Left renal cortex interstitium (tissue), 4 donors: ENCODE measurements around the gene PALM3. TPM values are rescaled to one million over a fixed set of nuclear protein-coding genes. Genes with fewer than 3 reads are reported as not detected.

Source experiments
- DNase-seq, 4 donors: peaks; one replicate each; pipeline ENCODE4 v3.0.0-alpha.2; 2013; ENCODE audit warnings: low read depth in 4 of 4, low spot score in 2 of 4, missing footprints in 1 of 4
- polyA plus RNA-seq, 4 donors: library from polyadenylated mRNA; unstranded; fragments of 120-200 nt; gene quantifications; one replicate each; pipeline ENCODE4 v1.2.1, GENCODE V29; 2013; ENCODE audit not compliant: insufficient read length in 4 of 4

Gene PALM3, protein sequence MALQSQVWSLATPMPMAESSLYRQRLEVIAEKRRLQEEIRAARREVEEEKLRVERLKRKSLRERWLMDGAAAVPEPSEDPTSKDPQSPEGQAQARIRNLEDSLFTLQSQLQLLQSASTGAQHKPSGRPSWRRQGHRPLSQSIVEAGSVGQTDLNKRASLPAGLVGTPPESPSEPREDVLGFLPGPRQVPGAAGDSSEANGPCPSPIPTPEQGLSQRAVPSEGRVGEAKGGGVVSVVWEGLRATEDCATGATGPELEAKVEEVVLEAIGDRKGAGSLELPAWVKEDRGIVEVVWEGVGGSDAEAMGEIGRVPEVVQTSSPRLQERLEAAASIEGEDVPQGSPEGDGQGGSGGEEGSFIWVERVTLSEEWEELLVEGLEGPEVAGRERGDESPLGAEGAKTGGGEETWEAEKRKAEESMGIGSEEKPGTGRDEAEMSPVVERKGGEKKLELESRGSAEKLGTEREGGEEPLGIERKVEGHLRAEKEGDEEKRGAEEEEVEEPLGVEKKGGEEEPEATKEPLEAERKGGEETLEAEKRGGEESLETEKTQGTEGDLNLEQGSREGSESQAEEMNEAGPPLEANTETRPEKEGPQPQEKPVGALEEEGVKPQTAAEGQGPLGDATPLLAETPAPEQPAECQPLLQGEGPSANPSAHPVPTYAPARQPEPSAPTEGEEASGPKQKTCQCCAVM
- 10 to 100 TPM; 18.7 to 36.9 (median 26.6) TPM for polyA plus RNA-seq

DNA sequence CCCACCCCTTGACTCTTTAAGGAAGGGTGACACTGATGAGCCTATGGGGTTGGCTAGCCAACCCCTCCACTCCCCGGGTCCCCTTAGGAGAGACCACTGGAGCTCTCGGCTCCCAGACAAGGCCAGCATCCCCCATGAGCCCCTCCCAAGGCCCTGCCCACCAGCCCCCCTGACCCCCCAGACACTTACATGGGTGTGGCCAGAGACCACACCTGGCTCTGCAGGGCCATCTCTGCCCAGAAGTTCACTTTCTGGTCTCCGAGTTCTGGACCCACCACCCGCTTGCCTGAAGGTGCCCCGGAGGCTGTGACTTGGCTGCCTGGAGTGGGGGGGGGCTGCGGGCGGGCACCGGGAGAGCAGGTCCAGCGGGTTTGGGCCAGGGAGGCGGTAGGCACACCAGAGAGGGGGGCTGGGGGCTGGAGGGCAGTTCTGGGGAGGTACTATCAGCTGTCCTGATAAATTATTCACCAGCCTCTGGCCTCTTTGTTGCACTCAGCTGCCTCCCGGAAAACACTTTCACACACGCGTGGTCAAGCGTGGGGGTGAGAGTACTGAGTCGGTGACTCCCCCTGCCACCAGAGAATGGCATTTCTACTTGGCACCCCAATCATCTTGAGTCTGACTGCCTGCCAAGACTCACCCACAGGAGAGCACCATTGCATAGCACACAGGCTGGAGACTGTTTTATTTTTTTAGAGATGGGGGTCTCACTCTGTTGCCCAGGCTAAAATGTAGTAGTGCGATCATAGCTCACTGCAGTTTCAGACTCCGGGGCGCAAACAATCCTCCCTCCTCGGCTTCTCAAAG lies at the start of gene PALM3:
Gene PALM3 (minus strand): TSS at position 326 of the 807 bp plus-strand sequence. CDS start 96 bp downstream, at position 230.
- no peak for DNase-seq

DNA sequence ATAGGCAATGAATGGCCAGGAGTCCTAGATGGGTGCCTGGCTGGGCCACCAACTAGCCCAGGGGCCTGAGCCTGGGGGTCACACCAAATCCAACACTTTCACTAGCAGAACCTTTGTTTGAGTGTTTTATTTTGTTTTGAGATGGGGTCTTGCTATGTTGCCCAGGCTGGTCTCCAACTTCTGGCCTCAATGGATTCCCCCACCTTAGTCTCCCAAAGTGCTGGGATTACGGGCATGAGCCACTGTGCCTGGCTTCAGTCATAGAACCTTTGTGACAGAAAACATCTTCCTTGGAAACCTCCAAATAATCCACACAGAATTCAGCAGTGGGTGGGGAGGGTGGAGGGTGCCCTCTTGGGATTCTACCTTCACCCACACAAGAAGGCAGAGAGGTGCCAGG lies 49.6 kb upstream of the PALM3 start:
- DNase-seq: no peak

DNA sequence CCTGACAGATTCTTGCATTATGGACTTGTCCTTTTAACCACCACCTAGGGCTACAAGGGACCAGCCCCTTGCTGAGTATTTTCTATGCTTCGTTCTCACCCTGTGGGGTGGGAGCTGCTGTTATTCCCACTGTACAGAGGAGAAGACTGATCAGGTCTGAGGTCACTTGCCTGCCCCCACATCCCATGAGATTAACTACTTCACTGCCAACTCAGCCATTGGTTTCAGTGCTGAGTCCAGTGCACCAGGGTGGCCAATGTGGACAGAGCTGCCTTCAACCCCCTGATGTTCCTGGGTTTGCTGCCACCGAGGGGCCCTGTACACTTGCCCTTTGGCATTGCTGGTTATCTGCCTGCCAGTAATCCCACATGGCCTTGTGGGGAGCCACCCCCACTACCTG lies 48.8 kb upstream of the PALM3 start:
- no peak for DNase-seq

DNA sequence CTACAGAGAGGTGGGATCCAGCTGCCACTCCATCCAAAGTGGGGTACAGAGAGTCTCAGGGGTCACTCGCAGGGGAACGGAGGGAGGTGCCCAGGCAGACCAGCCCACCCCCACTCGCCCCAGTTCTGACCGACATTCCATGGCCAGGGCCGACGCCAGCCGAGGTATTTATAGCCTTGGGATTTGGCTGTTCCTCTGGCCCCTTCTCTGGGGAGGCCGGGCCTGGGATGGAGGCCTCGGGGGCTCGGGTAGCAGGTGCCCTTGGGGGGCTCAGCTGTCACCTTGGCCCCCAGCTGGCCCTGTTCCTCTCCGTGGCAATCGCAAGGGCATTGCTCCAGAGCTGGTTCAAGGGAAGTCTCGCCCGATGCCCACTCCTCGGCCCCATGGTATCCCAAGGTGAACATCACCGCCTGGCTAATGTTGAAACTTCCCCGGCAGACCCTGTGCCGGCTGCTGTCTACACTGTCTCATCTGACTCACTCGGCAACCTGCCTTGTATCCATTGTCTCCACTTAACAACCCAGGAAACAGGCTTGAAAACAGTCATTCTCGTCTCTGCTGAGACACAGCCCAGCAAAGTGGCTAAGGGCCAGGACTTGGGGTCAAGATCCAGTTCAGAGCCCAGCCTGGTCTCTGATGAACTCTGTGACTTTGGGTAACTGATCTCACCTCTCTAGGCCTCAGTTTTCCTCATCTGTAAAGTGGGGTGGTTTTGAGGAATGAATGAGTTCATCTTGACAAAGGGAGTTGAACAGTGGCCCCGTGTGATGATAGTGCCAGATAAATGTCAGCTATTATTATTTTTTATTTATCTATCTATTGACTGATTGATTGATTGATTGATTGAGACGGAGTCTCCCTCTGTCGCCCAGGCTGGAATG lies 45.9 kb upstream of the PALM3 start:
- DNase-seq: no peak

DNA sequence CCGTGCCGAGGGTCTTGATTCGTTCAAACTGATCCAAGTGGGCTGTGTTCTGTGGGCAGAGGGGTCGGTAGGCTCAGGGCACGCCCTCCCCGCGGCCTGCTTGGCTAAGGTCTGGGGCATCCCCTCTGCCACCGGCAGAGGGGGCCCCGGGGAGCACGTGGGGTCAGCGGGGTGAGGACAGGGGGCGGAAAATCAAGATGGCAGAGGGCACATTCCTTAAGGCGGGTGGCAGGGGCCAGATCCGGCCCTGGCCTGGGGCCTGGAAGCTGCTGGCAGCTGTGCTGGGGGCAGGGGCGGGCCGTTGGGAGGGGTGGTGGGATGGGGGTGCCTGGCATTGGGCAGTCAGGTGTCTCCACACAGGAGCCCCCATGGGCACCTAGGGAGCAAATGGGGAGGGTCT lies 45.0 kb upstream of the PALM3 start:
- no peak for DNase-seq

DNA sequence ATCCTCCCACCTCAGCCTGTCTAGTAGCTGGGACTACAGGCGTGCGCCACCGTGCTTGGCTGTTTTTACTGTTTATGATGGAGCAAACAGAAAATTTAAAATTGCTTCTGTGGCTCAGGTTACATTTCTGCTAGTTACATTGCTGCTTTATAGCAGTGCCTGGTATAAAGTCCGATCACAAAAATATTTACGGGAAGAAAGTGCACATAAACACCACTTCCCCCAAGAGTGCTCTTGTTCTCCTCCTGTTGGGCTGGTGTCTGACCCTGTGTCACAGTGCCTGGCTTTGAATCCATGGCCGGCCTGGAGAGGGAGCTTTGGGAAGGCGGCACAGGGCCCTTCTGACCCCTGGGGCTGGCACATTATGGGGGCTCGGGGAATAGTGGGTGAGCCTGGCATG lies 43.8 kb upstream of the PALM3 start:
- no peak for DNase-seq

DNA sequence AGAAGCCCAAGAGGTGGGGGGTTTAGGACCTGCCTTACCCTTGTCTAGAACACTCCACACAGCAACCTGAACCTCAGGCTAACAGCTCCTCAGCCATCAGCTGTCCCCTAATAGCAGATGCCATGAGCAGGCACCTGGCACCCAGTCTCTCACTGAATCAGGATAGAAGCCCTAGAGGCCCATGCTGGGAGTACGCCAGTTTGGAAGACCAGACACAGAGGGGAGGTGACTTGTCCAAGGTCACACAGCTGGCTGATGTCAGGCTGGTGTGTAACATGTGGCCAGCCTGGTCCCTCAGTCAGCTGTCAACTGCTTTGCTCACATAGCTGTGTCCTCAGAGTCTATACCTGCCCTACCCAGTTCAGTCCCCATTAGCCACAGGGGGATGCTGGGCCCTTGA lies 41.4 kb upstream of the PALM3 start:
- no peak for DNase-seq

DNA sequence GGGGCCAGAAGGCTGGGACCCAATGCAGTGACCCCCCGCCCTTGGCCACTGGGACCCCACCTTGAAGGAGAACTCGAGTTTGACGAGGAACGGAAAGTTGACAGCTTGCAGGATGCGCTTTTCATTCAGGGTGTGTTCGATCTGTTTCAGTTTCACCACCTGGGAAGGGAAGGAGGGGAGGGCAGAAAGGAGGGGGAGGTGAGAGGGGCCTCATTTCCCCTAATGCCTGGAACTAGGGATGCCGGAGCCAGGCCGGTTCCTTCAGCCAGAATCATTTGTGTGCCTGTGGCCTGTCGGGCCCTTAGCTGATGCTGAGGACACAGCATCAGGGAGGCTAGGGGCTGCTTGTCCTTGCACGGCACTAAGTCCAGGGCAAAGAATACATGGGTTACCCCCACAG lies 40.9 kb upstream of the PALM3 start:
- no peak for DNase-seq

DNA sequence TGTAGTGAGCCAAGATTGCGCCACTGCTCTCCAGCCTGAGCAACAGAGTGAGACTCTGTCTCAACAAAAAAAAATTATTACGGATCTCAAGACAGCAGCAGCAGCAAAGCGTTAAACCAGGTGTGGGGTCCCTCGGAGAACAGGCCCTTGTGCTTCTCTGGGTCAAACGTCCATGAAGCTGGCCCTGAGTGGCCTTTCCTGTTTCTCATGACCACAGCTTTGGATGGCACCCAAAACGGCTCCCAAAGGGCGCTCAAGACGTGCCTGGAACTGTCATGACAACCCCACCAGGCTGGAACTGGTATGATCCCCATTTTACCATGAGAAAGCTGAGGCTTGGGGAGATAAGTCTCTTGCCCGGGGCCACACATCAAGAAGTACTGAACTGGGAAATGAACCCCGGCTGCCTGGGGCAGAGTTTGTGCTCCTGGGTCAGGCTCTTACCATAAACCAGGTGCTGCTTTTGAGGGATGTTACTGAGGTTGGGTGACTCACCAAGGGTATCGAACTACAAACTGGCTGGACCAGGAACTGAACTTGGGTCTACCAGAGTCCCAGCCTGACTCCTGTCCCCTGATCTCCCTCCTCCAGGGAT lies 40.3 kb upstream of the PALM3 start:
- DNase-seq: no peak

DNA sequence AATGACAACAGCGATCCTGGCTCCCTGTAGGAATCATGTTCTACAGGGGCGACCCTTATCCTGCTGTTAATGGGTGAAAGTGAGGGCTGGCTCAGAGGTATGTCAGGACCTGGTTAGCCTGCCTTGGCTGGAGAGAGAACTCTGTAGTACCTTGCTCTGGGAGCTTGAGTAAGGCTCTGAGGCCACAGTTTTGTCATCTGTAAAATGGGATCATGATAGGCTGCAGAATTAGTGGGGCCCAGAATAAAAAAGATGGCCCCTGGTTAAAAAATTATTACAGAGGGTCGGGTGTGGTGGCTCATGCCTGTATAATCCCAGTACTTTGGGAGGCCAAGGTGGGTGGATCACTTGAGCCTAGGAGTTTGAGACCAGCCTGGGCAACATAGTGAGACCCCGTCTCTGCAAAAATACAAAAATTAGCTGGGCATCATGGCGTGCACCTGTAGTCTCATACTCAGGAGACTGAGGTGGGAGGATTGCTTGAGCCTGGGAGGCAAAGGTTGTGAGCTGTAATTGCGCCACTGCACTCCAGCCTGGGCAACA lies 39.2 kb upstream of the PALM3 start:
- DNase-seq: no peak

DNA sequence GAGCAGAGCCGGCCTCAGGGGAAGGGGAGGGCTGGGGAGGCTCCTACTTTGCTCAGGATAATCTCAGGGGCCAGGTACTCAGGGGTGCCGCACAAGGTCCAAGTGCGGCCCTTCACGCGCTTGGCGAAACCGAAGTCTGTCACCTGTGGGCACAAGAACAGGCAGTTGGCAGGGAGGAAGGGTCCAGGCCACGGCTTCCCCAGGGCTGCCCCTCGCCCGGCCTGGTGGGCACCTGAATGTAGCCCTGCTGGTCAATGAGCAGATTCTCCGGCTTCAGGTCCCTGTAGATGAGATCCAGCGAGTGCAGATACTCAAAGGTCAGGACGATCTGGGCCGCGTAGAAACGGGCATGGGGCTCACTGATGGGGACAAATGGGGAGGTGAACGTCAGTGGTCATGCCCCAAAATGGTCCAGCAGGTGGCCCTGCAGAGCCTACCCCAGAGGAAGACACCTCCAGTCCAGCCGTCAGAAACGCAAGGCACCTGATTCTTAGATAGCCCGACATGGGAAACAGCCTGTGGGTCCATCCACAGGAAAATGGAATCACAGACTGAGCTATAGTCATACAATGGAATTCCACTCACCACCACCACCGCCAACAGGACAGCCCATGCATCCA lies 35.8 kb upstream of the PALM3 start:
- no peak for DNase-seq

DNA sequence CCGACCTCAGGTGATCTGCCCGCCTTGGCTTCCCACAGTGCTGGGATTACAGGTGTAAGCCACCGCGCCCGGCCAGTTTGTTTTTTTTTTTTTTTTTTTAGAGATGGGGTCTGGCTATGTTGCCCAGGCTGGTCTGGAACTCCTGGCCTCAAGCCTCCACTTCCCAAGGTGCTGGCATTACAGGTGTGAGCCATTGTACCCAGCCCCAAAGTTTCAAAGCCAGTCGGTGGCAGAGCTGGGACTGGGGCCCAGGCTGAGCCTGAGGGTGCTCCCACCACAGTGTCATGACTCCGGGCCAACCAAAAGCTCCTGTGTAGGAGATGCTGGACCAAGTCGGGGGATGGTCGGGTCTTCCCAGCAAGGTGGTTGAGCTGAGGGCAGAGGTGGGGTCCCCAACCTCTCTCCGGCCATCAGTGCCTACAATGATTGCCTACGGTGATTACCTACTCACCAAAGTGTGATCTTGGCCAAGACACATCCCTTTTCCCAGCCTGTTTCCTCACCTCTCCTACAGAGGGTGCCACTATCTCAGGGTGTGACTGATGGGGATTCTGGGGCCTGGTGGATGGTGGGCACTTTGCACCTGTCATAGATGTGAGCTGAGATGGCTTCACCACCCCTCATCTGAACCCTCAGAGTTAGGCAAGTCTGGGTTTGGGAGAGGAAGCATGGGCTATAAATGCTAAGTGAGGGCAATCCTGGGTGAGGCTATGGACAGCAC lies 34.6 kb upstream of the PALM3 start:
- no peak for DNase-seq

DNA sequence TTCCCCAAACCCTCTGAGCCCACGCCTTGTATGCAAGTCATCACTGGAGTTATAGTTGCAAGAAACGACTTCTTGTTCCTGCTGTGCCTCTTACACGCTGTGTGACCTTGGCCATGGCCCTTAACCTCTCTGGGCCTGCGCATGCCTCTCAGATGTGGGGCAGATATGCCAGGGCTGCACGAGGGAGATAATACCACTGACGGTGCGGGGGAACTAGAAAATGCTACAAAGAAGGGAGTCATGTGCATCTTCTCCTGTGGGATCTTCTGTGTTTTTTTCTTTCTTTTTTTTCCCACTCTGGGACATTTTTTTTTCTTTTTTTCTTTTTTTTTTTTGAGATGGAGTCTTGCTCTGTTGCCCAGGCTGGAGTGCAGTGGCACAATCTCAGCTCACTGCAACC lies 33.0 kb upstream of the PALM3 start:
- DNase-seq: no peak

DNA sequence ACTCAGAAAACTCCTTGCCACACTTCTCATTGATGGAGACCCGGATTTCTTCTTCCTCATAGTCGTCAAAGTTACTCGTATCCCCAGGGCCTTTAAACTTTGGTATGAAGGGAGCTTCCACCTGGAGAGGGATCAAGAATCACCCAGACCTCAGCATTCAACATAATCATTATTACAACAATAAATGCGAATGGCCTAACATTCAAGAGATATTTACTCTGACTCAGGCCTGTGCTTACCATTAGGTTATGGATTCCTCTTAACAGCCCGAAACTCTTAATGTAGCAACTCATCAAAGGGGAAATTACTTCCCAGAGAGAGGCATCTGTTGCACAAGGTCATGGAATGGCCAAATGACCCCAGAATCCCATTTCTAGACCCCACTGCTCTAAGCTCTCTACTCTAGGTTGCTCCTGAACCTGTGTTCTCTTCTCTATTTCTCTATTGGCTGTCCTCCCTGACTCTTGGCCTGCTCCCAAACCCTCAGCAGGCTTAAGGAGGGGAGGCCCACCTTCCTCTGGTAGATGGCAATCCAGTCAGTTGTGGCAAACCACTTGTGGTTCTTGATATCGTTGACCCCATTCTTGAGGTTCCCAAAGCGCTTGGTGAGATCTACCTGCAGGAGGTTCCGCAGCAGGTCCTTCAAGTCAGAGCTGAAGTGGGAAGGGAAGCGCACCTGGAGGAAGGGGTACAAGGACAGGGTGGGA lies 31.4 kb upstream of the PALM3 start:
- no peak for DNase-seq

DNA sequence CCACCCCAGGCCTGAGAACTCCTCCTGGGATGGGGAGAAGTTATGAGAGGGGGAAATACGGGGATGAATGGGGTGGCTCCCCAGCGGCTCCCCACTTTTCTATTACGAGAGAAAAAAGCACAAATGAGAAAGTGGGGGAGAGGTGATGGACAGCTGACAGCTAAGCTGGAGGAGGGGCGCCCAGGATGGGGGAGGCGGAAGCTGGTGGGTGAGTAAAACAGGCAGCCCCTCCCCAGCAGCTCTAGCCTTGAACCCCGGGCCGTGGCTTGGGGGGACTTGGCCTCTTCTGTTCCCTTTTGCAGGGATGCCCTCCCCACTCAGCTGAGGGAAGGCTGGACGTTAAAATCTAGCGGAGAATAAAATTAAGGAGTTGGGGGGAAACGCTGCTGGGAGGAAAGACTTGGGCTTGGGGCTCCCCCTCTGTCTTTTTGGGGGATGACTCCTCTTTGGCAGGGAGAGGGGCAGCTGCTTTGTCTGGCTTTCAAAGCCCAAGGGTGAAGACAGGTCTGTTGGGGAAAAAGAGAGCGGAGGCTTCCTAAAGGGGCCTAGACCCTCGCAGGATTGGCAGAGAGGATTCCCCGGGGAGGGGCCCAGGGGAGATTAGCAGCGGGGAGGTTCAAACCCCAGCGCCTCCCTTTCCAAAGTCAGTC lies 30.1 kb upstream of the PALM3 start:
- no peak for DNase-seq

DNA sequence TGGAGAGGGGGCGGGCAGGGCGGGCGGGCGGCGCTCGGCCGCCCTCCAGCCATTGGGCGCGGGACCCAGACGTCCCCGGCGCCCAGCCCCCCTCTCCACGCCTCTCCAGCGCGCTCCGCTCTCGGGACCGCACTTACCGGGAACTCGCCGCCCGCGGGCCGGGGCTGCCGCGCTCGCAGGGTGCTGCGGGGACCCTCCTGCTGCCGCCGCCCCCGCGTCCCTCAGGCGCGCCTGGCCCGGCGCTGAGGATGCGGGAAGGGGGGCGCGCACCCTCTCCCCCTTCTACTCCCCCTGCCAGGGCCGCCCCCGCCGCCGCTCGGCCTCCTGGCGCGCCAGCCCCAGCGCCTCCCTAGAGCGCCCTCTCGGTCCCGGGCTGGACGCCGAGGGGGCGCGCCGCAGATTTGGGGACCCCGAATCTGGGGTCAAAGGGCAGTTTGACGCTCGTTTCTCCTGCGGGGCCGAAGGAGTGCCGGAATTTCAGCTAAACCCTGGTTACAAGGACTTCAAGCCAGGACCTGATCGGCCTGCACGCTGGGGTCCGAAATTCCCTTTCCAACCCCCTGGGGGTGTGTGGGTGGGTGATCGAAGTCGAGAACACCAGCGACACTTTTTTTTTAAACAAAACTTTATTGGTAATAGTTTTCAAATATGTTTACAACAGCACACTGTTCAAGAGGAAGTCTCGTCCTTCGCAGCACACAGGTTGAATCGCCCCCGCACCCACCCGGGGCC lies 29.4 kb upstream of the PALM3 start:
- peak in 3 of 4 donors; percentile 45 to 59 (median 58) for DNase-seq
